Heart right ventricle (tissue), 16 donors: Measurements from ENCODE around the gene REPIN1. TPM values are rescaled to one million over a fixed set of nuclear protein-coding genes. Genes with fewer than 3 reads are reported as not detected.

Experiments used
- ATAC-seq, 8 donors: fragments of 200-7000 bp; cut with Tn5 transposase; one replicate each; pipeline ENCODE4 v1.9.1; 2020; ENCODE audit warnings: mild to moderate bottlenecking in 8 of 8, moderate library complexity in 8 of 8, moderate number of reproducible peaks in 1 of 8
- DNase-seq, 2 donors: peaks; one replicate each; pipeline ENCODE4 v3.0.0-alpha.2; 2020
- H3K27ac ChIP-seq, 10 donors: fragments of 200-600 bp; sonication (generic) in 2 of 10; one replicate each; pipeline versions ENCODE4 v1.5.0 to v1.8.0; 2020 to 2022; ENCODE audit warnings: mild to moderate bottlenecking in 3 of 10
- H3K27me3 ChIP-seq, 7 donors: fragments of 200-600 bp; one replicate each; pipeline ENCODE4 v1.8.0; 2021 to 2022; ENCODE audit warnings: mild to moderate bottlenecking in 2 of 7
- H3K36me3 ChIP-seq, 9 donors: fragments of 200-600 bp; sonication (generic) in 1 of 9; one replicate each; pipeline versions ENCODE4 v1.5.0 to v1.8.0; 2020 to 2022; ENCODE audit warnings: mild to moderate bottlenecking in 2 of 9
- H3K4me1 ChIP-seq, 9 donors: fragments of 200-600 bp; sonication (generic) in 1 of 9; one replicate each; pipeline versions ENCODE4 v1.5.0 to v1.8.0; 2020 to 2022; ENCODE audit warnings: mild to moderate bottlenecking in 4 of 9
- H3K4me3 ChIP-seq, 10 donors: fragments of 200-600 bp; sonication (generic) in 2 of 10; one replicate each; pipeline versions ENCODE4 v1.5.0 to v1.8.0; 2020 to 2022; ENCODE audit warnings: mild to moderate bottlenecking in 7 of 10, moderate library complexity in 2 of 10
- H3K9me3 ChIP-seq, 11 donors: fragments of 200-600 bp in 10 of 11; sonication (generic) in 2 of 11; one replicate each; pipeline versions ENCODE4 v1.5.0 to v1.8.0; 2013 to 2022; ENCODE audit warnings: mild to moderate bottlenecking in 2 of 11, control low read depth in 1 of 11, moderate library complexity in 1 of 11
- WGBS, 2 donors: extraction: QIAGEN DNeasy Blood & Tissue Kit; methylation state at CpG; one replicate each; pipeline ENCODE4 v1.1.7; 2013; ENCODE audit warnings: inconsistent platforms in 1 of 2; 5-methylcytosine and 5-hydroxymethylcytosine counted together
- intact Hi-C, 10 donors: fragments of 100-400 bp; cut with DNase I; formaldehyde crosslinking; loops; one replicate each; pipeline versions ENCODE4 v1.11.1 to v1.14.2; 2022
- polyA plus RNA-seq, 2 donors: library from polyadenylated mRNA; stranded (reverse); fragments of 200-250 nt; gene quantifications; one replicate each; pipeline ENCODE4 v1.2.3, GENCODE V29; 2013
- total RNA-seq, 10 donors: library from RNA; stranded (reverse); fragmentation: NEBNext Ultra II Directional in 3 of 10; extraction: Animal tissue kit (Norgen Biotek cat#: 25700) in 3 of 10; gene quantifications; one replicate each; pipeline versions ENCODE4 v1.2.1 to v1.2.4, GENCODE V29; 2021 to 2023
- TF ChIP-seq, protein P1 (sequence below), 9 donors: fragments of 200-600 bp; sonication (generic) in 2 of 9; IDR thresholded peaks; one replicate each; pipeline versions ENCODE4 v1.5.0 to v1.8.0; 2021 to 2022; ENCODE audit warnings: antibody characterized with exemption in 9 of 9, mild to moderate bottlenecking in 5 of 9, moderate library complexity in 1 of 9
- donor health status: Arrhythmogenic right ventricular cardiomyopathy.
- donor health status: ischemic (EF 13 %, LVEDD 7.1; RV severe dilation, severe dysfunction).
- donor health status: healthy with polysubstance abuse.
- donor health status: DM: no; HTN: yes; CAD: no.
- donor health status: DM: no; HTN: no; CAD: no.
- donor health status: ischemic (EF 25% LVEDD 6.9; RV normal size, moderate dysfunction).
- donor health status: ischemic (EF 25% LVEDD 5.7; RV mildly dilated, moderate dysfunction).
- donor health status: healthy.
- donor health status: DM: yes; HTN: yes; CAD: no.
- donor health status: Ischemic cardiomyopathy.
- donor health status: ischemic (EF 35%, LVEDD 5.7; RV mildly dilated, moderate dysfunction).
- donor health status: nonischemic (EF 11% LVEDD 7.7; RV severe dilation, severe dysfunction).
- donor health status: DM: yes; HTN: yes; CAD: no.
- donor health status: PGD.
- donor health status: ischemic (EF 29% LVEDD 5.4; RV normal size, mild dysfunction).
- donor health status: nonischemic (EF 23%, LVEDD 6.1; RV moderate dilation, normal function).

Gene REPIN1
- total and polyA plus RNA-seq, 12 donors, result 51.0 to 132 (median 109) TPM

DNA sequence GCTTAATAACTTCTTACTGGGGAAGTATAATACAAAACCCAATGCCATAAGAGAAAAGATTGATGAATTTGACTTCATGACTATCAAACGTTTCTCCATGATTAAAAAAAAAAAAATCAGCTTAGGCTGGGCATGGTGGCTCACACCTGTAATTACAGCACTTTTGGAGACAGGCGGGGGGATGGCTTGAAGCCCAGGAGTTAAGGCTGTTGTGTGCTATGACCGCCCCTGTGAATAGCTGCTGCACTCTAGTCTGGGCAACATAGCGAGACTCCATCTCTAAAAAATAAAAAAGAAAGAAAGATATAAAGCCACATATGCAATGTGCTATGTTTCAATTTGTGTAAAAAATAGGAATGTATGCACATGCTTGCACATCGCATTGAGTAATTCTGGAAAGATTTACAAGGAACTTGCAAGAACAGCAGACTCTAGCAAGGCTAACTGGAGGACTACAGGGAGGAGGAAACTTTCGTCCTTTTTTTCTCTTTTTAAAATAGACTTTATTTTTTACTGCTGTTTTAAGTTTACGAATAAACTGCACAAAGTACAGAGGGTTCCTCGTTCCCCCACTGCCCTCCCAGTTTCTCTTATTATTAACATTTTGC lies 16.9 kb upstream of the REPIN1 start:
- intact Hi-C loops, result no loop called here
- DNase-seq, result no peak
- Histone ChIP-seq H3K36me3 (no peaks in the 10 kb centered on the region), H3K4me3 (no peak overlapping the region), H3K9me3 (no peaks in the 10 kb centered on the region), H3K4me1 (peaks cover 0 to 3% (median 0%) of the 10 kb centered on the region in 9 donors), H3K27me3 (peaks cover 0 to 15% (median 0%) of the 10 kb centered on the region in 7 donors), H3K27ac (no peak overlapping the region)
- no peak for ATAC-seq
- 74 to 77% methylated on average over 8 of the region's 8 CpGs for WGBS, 2 donors
- TF ChIP-seq, protein P1, sequence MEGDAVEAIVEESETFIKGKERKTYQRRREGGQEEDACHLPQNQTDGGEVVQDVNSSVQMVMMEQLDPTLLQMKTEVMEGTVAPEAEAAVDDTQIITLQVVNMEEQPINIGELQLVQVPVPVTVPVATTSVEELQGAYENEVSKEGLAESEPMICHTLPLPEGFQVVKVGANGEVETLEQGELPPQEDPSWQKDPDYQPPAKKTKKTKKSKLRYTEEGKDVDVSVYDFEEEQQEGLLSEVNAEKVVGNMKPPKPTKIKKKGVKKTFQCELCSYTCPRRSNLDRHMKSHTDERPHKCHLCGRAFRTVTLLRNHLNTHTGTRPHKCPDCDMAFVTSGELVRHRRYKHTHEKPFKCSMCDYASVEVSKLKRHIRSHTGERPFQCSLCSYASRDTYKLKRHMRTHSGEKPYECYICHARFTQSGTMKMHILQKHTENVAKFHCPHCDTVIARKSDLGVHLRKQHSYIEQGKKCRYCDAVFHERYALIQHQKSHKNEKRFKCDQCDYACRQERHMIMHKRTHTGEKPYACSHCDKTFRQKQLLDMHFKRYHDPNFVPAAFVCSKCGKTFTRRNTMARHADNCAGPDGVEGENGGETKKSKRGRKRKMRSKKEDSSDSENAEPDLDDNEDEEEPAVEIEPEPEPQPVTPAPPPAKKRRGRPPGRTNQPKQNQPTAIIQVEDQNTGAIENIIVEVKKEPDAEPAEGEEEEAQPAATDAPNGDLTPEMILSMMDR (IDR thresholded peaks at IDR 0.05), result no peak

GRCh38 chr7:150355666-150356059 lies 13.0 kb upstream of the REPIN1 start:
- intact Hi-C loops, result loop anchor here in 8 of 10 donors (1.0 to 5.0 kb wide), 3 partner anchors 65 to 67 kb away; no protein-coding TSS in a partner anchor
- no peak for ATAC-seq

DNA sequence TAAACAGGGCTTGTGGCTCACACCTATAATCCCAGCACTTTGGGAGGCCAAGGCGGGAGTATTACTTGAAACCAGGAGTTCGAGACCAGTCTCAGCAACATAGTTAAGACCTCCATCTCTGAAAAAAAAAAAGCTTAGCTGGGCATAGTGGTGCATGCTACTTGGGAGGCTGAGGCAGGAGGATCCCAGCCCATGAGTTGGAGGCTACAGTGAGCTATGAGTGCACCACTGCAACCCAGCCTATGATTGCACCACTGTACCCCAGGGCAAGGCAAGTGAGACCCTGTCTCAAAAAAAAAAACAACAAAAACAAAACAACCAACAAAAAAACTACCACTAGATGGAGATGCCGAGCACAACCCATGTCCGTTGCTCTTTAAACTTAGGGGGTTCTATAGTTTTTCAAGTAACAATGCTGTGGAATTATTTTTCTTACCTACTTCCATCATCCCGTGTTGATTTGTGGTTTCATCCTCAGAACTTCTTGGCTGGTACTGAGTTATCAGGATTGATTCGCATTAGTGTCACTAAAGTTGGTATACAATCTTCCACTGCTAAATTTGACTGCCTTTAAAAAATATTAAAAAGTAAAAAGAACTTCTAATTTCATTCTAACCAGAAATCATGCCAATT lies 12.2 kb upstream of the REPIN1 start:
- Histone ChIP-seq H3K36me3 (no peaks in the 10 kb centered on the region), H3K4me3 (no peak overlapping the region), H3K9me3 (no peaks in the 10 kb centered on the region), H3K27me3 (no peaks in the 10 kb centered on the region), H3K4me1 (peaks cover 0 to 14% (median under 1%) of the 10 kb centered on the region in 9 donors), H3K27ac (no peak overlapping the region)
- 31 to 34% methylated on average over 6 of the region's 6 CpGs for WGBS, 2 donors
- TF ChIP-seq, protein P1 (IDR thresholded peaks at IDR 0.05), result peak; percentile 39 to 79 (median 71)
- intact Hi-C loops, result loop anchor here in 8 of 10 donors (1.0 to 5.0 kb wide), 3 partner anchors 64 to 66 kb away; no protein-coding TSS in a partner anchor
- ATAC-seq (peak in 1 of 8 donors; percentile 19), DNase-seq (no peak)

More at GRCh38 chr7:150355666-150356059, 13.0 kb upstream of the REPIN1 start:
- Histone ChIP-seq H3K27me3 (no peaks in the 10 kb centered on the region), H3K4me1 (peaks cover 0 to 14% (median 0%) of the 10 kb centered on the region in 9 donors), H3K4me3 (no peak overlapping the region), H3K9me3 (no peaks in the 10 kb centered on the region), H3K27ac (no peak overlapping the region), H3K36me3 (no peaks in the 10 kb centered on the region)
- 74 to 90% methylated on average over 1 of the region's 1 CpG for WGBS, 2 donors
- no peak for DNase-seq
- TF ChIP-seq, protein P1 (IDR thresholded peaks at IDR 0.05), result no peak

- Histone ChIP-seq H3K4me3 (no peak overlapping the region), H3K4me1 (peaks cover 0 to 14% (median 3%) of the 10 kb centered on the region in 9 donors), H3K27me3 (no peaks in the 10 kb centered on the region), H3K27ac (no peak overlapping the region), H3K36me3 (no peaks in the 10 kb centered on the region), H3K9me3 (no peaks in the 10 kb centered on the region)
- intact Hi-C loops, result loop anchor here in 5 of 10 donors (2.0 to 5.0 kb wide), 2 partner anchors 64 to 65 kb away; no protein-coding TSS in a partner anchor
- WGBS, 2 donors, result 69 to 72% methylated on average over 9 of the region's 9 CpGs
- DNase-seq (no peak), ATAC-seq (no peak)
- TF ChIP-seq, protein P1 (IDR thresholded peaks at IDR 0.05), result no peak
Observed at GRCh38 chr7:150357270-150357669, 11.4 kb upstream of the REPIN1 start.
